ENCODE measurements around the gene BCO1. TPM values are rescaled to one million over a fixed set of nuclear protein-coding genes. Genes with fewer than 3 reads are reported as not detected.

BCO1 gene
- total RNA-seq, 1 donor from 2014 or later, result not detected

GRCh38 chr16:81329947-81330346, 91.5 kb downstream of the BCO1 start:
- Histone ChIP-seq H3K4me3 (no peak overlapping the region), H3K36me3 (no peaks in the 10 kb centered on the region), H3K9me3 (no peaks in the 10 kb centered on the region), H3K27me3 (no peaks in the 10 kb centered on the region), H3K4me1 (no peaks in the 10 kb centered on the region), H3K27ac (no peak overlapping the region)
- intact Hi-C loops (cut with DNase I), result no loop called here
- TF ChIP-seq, protein P1, sequence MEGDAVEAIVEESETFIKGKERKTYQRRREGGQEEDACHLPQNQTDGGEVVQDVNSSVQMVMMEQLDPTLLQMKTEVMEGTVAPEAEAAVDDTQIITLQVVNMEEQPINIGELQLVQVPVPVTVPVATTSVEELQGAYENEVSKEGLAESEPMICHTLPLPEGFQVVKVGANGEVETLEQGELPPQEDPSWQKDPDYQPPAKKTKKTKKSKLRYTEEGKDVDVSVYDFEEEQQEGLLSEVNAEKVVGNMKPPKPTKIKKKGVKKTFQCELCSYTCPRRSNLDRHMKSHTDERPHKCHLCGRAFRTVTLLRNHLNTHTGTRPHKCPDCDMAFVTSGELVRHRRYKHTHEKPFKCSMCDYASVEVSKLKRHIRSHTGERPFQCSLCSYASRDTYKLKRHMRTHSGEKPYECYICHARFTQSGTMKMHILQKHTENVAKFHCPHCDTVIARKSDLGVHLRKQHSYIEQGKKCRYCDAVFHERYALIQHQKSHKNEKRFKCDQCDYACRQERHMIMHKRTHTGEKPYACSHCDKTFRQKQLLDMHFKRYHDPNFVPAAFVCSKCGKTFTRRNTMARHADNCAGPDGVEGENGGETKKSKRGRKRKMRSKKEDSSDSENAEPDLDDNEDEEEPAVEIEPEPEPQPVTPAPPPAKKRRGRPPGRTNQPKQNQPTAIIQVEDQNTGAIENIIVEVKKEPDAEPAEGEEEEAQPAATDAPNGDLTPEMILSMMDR (IDR thresholded peaks at IDR 0.05), result no peak
- no peak for DNase-seq (ENCODE audit: low spot score in 2 of 2)

DNA sequence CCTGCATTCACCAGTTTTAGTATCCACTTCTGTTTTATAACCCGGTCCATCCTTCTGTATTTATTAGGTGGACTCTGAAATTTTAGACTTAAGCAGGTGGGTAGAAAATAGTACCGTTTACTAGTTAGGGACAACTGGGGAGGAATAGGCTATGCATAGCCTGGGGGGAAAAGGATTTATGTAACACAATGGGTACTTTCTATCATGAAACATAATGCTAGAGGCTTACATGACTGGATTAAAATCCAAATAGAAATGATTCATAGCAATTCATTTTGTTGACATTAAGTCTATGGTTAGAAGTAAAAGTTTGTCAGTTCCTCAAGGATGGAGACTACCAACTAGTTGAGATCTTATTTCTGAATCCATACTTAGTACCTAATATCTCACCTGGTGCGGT, 94.9 kb downstream of the BCO1 start:
- no peaks in the 10 kb centered on the region for H3K4me1 ChIP-seq
- no peak overlapping the region for H3K4me3 ChIP-seq
- H3K36me3 ChIP-seq, result no peaks in the 10 kb centered on the region
- H3K27ac ChIP-seq, result no peak overlapping the region
- H3K9me3 ChIP-seq, result no peaks in the 10 kb centered on the region
- TF ChIP-seq, protein P1 (IDR thresholded peaks at IDR 0.05), result no peak
- no peak for DNase-seq (ENCODE audit: low spot score in 2 of 2)
- no peaks in the 10 kb centered on the region for H3K27me3 ChIP-seq
- intact Hi-C loops (cut with DNase I), result no loop called here

DNA sequence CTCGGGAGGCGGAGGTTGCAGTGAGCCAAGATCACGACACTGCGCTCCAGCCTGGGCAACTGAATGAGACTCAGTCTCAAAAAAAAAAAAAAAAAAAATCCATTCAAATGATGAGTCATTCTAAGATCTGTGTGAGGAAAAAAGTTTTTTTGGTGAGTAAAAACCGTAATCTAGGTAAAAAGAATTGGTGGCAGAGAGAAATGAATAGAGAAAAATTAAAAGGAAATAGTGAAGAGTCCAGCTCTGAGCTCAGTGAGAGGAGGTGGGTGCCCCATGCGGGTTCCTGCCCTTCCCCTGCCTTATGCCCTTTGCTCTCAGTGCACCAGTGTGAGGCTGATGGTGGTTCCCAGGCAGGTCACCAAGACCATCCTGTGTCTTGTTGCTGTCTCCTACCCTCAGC, 97.2 kb downstream of the BCO1 start:
- H3K36me3 ChIP-seq, result no peaks in the 10 kb centered on the region

DNA sequence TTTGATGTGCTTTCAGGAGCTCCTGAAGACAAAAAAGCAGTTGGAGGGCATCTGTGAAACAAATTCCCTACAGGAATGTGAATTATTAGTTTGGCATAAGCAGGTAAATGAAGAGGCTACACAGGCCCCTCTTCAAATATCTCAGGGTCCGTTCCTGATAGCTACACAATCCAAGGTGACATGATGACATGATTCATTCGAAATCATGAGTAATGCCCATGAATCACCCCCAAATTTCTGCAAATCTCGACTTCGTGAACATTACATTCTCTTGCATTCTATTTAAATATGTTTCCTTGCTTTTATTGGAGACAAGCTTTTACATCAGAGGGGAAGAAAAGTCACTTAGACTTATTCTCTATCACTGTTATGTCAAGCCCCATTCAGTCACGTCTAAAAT, 98.6 kb downstream of the BCO1 start:
- no peak overlapping the region for H3K27ac ChIP-seq
- H3K27me3 ChIP-seq, result no peaks in the 10 kb centered on the region
- H3K9me3 ChIP-seq, result no peaks in the 10 kb centered on the region
- H3K36me3 ChIP-seq, result no peaks in the 10 kb centered on the region
- no peak for DNase-seq (ENCODE audit: low spot score in 2 of 2)
- no peaks in the 10 kb centered on the region for H3K4me1 ChIP-seq
- H3K4me3 ChIP-seq, result no peak overlapping the region
- TF ChIP-seq, protein P1 (IDR thresholded peaks at IDR 0.05), result no peak
- intact Hi-C loops (cut with DNase I), result no loop called here

More for the DNA sequence above, 97.2 kb downstream of the BCO1 start:
- Histone ChIP-seq H3K9me3 (no peaks in the 10 kb centered on the region), H3K27me3 (no peaks in the 10 kb centered on the region), H3K4me1 (no peaks in the 10 kb centered on the region), H3K4me3 (no peak overlapping the region), H3K27ac (no peak overlapping the region)
- TF ChIP-seq, protein P1 (IDR thresholded peaks at IDR 0.05), result no peak
- intact Hi-C loops (cut with DNase I), result no loop called here
- DNase-seq (ENCODE audit: low spot score in 2 of 2), result no peak

Other genes with a start within 250 kb of the BCO1 start
- gene CMC2, start 231.8 kb upstream of the BCO1 start, total RNA-seq, result 4.0 TPM
- not detected for gene CENPN, start 231.5 kb upstream of the BCO1 start, total RNA-seq
- 11.9 TPM for gene ATMIN, start 202.8 kb upstream of the BCO1 start, total RNA-seq
- gene C16orf46, start 161.5 kb upstream of the BCO1 start, total RNA-seq, result not detected
- gene GCSH, start 142.3 kb upstream of the BCO1 start, total RNA-seq, result 5.0 TPM
- 2.6 TPM for gene GAN, start 76.3 kb downstream of the BCO1 start, total RNA-seq
- gene CMIP, start 206.1 kb downstream of the BCO1 start, total RNA-seq, result 110 TPM